IMR-90 (cell line): ENCODE data around the gene TUBA3C. TPM values are rescaled to one million over a fixed set of nuclear protein-coding genes. Genes with fewer than 3 reads are reported as not detected.

ENCODE experiments used
- ATAC-seq: fragments of 200-7000 bp; cut with Tn5 transposase; 2 replicates; pipeline ENCODE4 v1.9.1; 2020; ENCODE audit warnings: low read depth, mild to moderate bottlenecking, moderate library complexity
- BruUV-seq: library from RNA; stranded (reverse); fragments of 400-500 nt; replicated peaks from 2 replicates; lab custom pipeline; 2021; lab: Mats Ljungman, UMichigan
- CTCF ChIA-PET: fragments of 300-600 bp; formaldehyde crosslinking; extraction: SDS; loops from one replicate; lab custom pipeline; 2021; ENCODE audit warnings: antibody characterized with exemption; lab: Yijun Ruan, JAX
- POLR2A ChIA-PET: fragments of 300-600 bp; sonication (Branson Sonifier 250); formaldehyde crosslinking; loops from one replicate; lab custom pipeline; 2022; ENCODE audit warnings: antibody characterized with exemption; ENCODE audit not compliant: unreplicated experiment; lab: Charles Lee
- DNase-seq: peaks from one replicate; pipeline ENCODE4 v3.0.0; 2013
- H2AFZ ChIP-seq: replicated peaks from 2 replicates; pipeline ENCODE3; 2013; ENCODE audit warnings: low read length, mild to moderate bottlenecking; ENCODE audit not compliant: poor library complexity
- H2AK5ac ChIP-seq: 2 replicates; pipeline ENCODE4 v1.6.1; 2013; ENCODE audit warnings: low read depth, low read length, inconsistent platforms
- H2AK9ac ChIP-seq: replicated peaks from 2 replicates; pipeline ENCODE3; 2013; ENCODE audit warnings: mild to moderate bottlenecking, low read depth, low read length, moderate library complexity; ENCODE audit not compliant: poor library complexity
- H2BK120ac ChIP-seq: 2 replicates; pipeline ENCODE4 v1.6.1; 2013; ENCODE audit warnings: low read depth, low read length, inconsistent platforms
- H2BK15ac ChIP-seq: 3 replicates; pipeline ENCODE4 v1.6.1; 2013; ENCODE audit warnings: low read depth, low read length, inconsistent platforms
- H2BK20ac ChIP-seq: 2 replicates; pipeline ENCODE4 v1.6.1; 2013; ENCODE audit warnings: low read depth, mild to moderate bottlenecking, inconsistent platforms, low read length, moderate library complexity
- H2BK5ac ChIP-seq: 2 replicates; pipeline ENCODE4 v1.6.1; 2013; ENCODE audit warnings: mild to moderate bottlenecking, low read depth, low read length, inconsistent platforms; ENCODE audit not compliant: poor library complexity, severe bottlenecking
- H3K14ac ChIP-seq: replicated peaks from 2 replicates; pipeline ENCODE4 v1.6.1; 2013; ENCODE audit warnings: low read depth, low read length, inconsistent platforms
- H3K18ac ChIP-seq: 2 replicates; pipeline ENCODE4 v1.6.1; 2013; ENCODE audit warnings: low read depth, low read length, control low read depth
- H3K23ac ChIP-seq: 2 replicates; pipeline ENCODE4 v1.6.1; 2013; ENCODE audit warnings: low read depth, low read length, inconsistent platforms
- H3K27ac ChIP-seq: 2 replicates; pipeline ENCODE4 v1.5.1; 2013; ENCODE audit warnings: mild to moderate bottlenecking, control low read depth, low read length; ENCODE audit not compliant: insufficient read depth
- H3K27me3 ChIP-seq: 2 replicates; pipeline ENCODE4 v1.6.1; 2013; ENCODE audit warnings: low read length; ENCODE audit not compliant: control insufficient read depth, insufficient read depth
- H3K36me3 ChIP-seq: 2 replicates; pipeline ENCODE4 v1.6.1; 2013; ENCODE audit warnings: low read length, mixed read lengths; ENCODE audit not compliant: control insufficient read depth, insufficient read depth
- H3K4ac ChIP-seq: 2 replicates; pipeline ENCODE4 v1.6.1; 2013; ENCODE audit warnings: low read depth, low read length, inconsistent platforms
- H3K4me1 ChIP-seq: 2 replicates; pipeline ENCODE4 v1.6.1; 2013; ENCODE audit warnings: low read length, mixed read lengths; ENCODE audit not compliant: control insufficient read depth, insufficient read depth
- H3K4me2 ChIP-seq: 2 replicates; pipeline ENCODE4 v1.6.1; 2013; ENCODE audit warnings: low read depth, mild to moderate bottlenecking, control low read depth, low read length, moderate library complexity
- H3K4me3 ChIP-seq: 2 replicates; pipeline ENCODE4 v1.5.1; 2013; ENCODE audit warnings: low read depth, mild to moderate bottlenecking, control low read depth, low read length, moderate library complexity; ENCODE audit not compliant: insufficient read depth
- H3K56ac ChIP-seq: 2 replicates; pipeline ENCODE4 v1.6.1; 2013; ENCODE audit warnings: low read length, inconsistent platforms; ENCODE audit not compliant: insufficient read depth; ENCODE audit errors: extremely low read depth
- H3K79me1 ChIP-seq, 2 experiments: 2 replicates each; pipeline ENCODE4 v1.6.1; 2013; ENCODE audit warnings: low read length in 2 of 2, inconsistent platforms in 1 of 2, low read depth in 1 of 2
- H3K9ac ChIP-seq: 2 replicates; pipeline ENCODE4 v1.6.1; 2013; ENCODE audit warnings: low read depth, low read length, control low read depth
- H3K9me1 ChIP-seq: 2 replicates; pipeline ENCODE4 v1.6.1; 2013; ENCODE audit warnings: low read length, inconsistent platforms; ENCODE audit not compliant: insufficient read depth
- H3K9me3 ChIP-seq: 2 replicates; pipeline ENCODE4 v1.6.1; 2013; ENCODE audit warnings: low read length; ENCODE audit not compliant: control insufficient read depth, insufficient read depth
- H4K20me1 ChIP-seq: 2 replicates; pipeline ENCODE4 v1.6.1; 2013; ENCODE audit warnings: low read length, inconsistent platforms; ENCODE audit not compliant: insufficient read depth
- H4K5ac ChIP-seq: 2 replicates; pipeline ENCODE4 v1.6.1; 2013; ENCODE audit warnings: mild to moderate bottlenecking, low read depth, low read length, control low read depth
- H4K8ac ChIP-seq, 2 experiments: 2 replicates each; pipeline ENCODE4 v1.6.1; 2013; ENCODE audit warnings: low read depth in 2 of 2, low read length in 2 of 2, control low read depth in 1 of 2, inconsistent platforms in 1 of 2
- H4K91ac ChIP-seq: 2 replicates; pipeline ENCODE4 v1.6.1; 2013; ENCODE audit warnings: low read depth, low read length, inconsistent platforms; ENCODE audit not compliant: insufficient read depth
- BHLHE40 ChIP-seq: fragments of 150-350 bp; IDR thresholded peaks from 2 replicates; pipeline ENCODE4 v1.6.1; 2016; ENCODE audit warnings: mild to moderate bottlenecking, low read depth, low read length
- CEBPB ChIP-seq: IDR thresholded peaks from 2 replicates; pipeline ENCODE4 v1.6.1; 2012; ENCODE audit warnings: low read depth, low read length, improper control_type of control experiment
- CHD1 ChIP-seq: IDR thresholded peaks from 2 replicates; pipeline ENCODE4 v1.6.1; 2012; ENCODE audit warnings: low read depth, low read length, improper control_type of control experiment
- FOS ChIP-seq: fragments of 150-350 bp; IDR thresholded peaks from 2 replicates; pipeline ENCODE4 v1.6.1; 2016; ENCODE audit warnings: low read depth, low read length
- MAFK ChIP-seq: IDR thresholded peaks from 2 replicates; pipeline ENCODE4 v1.6.1; 2012; ENCODE audit warnings: low read depth, low read length, improper control_type of control experiment
- MAZ ChIP-seq: IDR thresholded peaks from 2 replicates; pipeline ENCODE4 v1.6.1; 2012; ENCODE audit warnings: low read depth, mild to moderate bottlenecking, low read length, improper control_type of control experiment, moderate library complexity, borderline replicate concordance
- MXI1 ChIP-seq: IDR thresholded peaks from 2 replicates; pipeline ENCODE4 v1.6.1; 2012; ENCODE audit warnings: low read depth, mild to moderate bottlenecking, low read length, moderate library complexity, borderline replicate concordance
- NFE2L2 ChIP-seq: fragments of 150-350 bp; IDR thresholded peaks from 2 replicates; pipeline ENCODE4 v1.6.1; 2016; ENCODE audit warnings: low read depth, mild to moderate bottlenecking, low read length
- POLR2A ChIP-seq: IDR thresholded peaks from 2 replicates; pipeline ENCODE4 v1.6.1; 2012; ENCODE audit warnings: mild to moderate bottlenecking, low read depth, low read length
- RAD21 ChIP-seq: IDR thresholded peaks from 2 replicates; pipeline ENCODE4 v1.6.1; 2012; ENCODE audit warnings: low read length, improper control_type of control experiment
- RCOR1 ChIP-seq: IDR thresholded peaks from 2 replicates; pipeline ENCODE4 v1.6.1; 2012; ENCODE audit warnings: mild to moderate bottlenecking, low read length, improper control_type of control experiment; ENCODE audit not compliant: insufficient replicate concordance
- RFX5 ChIP-seq: IDR thresholded peaks from 2 replicates; pipeline ENCODE4 v1.8.0; 2012; ENCODE audit warnings: low read depth, mild to moderate bottlenecking, low read length, moderate library complexity
- SMC3 ChIP-seq: fragments of 150-350 bp; IDR thresholded peaks from 2 replicates; pipeline ENCODE4 v1.6.1; 2016; ENCODE audit warnings: low read depth, mild to moderate bottlenecking, antibody characterized with exemption, low read length, moderate library complexity
- WGBS, 2 experiments: methylation state at CpG; one replicate each; pipeline versions ENCODE4 v1.1.5 to v1.1.7; 2013; ENCODE audit warnings: missing lambda C conversion rate in 2 of 2; ENCODE audit not compliant: insufficient read length in 1 of 2; ENCODE audit errors: extremely low coverage in 2 of 2; 5-methylcytosine and 5-hydroxymethylcytosine counted together
- dilution Hi-C: fragments of 300-500 bp; cut with HindIII; formaldehyde crosslinking; loops from one replicate; pipeline ENCODE4 v1.14.3; 2018; ENCODE audit warnings: low sequenced_read_pairs; ENCODE audit not compliant: unreplicated experiment
- in situ Hi-C: fragments of 300-500 bp; cut with MboI; formaldehyde crosslinking; loops from 3 replicates; pipeline ENCODE4 v1.14.3; 2019; ENCODE audit warnings: low sequenced_read_pairs, inconsistent platforms, mixed read lengths
- intact Hi-C: fragments of 100-400 bp; cut with micrococcal nuclease; formaldehyde crosslinking; loops from 2 replicates; pipeline ENCODE4 v1.10.0; 2022
- polyA plus RNA-seq, 3 experiments: library from polyadenylated mRNA; depleted of rRNA; stranded (reverse); fragments of >200 nt; gene quantifications; 2 replicates each; pipeline ENCODE4 v1.2.3, GENCODE V29; 2012; ENCODE audit warnings: low replicate concordance in 1 of 3
- total RNA-seq: library from RNA; depleted of rRNA; stranded (reverse); fragments of >200 nt; gene quantifications from 2 replicates; pipeline ENCODE4 v1.2.3, GENCODE V29; 2012
- TF ChIP-seq, protein P1 (sequence below): conservative IDR thresholded peaks from 2 replicates; pipeline ENCODE4 v1.5.1; 2012; ENCODE audit warnings: mild to moderate bottlenecking, low read depth, low read length, improper control_type of control experiment
- TF ChIP-seq, protein P2 (sequence below): fragments of 150-350 bp; IDR thresholded peaks from 2 replicates; pipeline ENCODE4 v1.6.1; 2016; ENCODE audit warnings: low read depth, mild to moderate bottlenecking, low read length, moderate library complexity, borderline replicate concordance
- TF ChIP-seq, protein P3 (sequence below): fragments of 150-350 bp; IDR thresholded peaks from 2 replicates; pipeline ENCODE4 v1.6.1; 2017; ENCODE audit warnings: mild to moderate bottlenecking, antibody characterized with exemption, low read length, low read depth

The TUBA3C gene
- total and polyA plus RNA-seq, 2 of the 4 experiments (the other 2 are of a cell fraction) = not detected

DNA sequence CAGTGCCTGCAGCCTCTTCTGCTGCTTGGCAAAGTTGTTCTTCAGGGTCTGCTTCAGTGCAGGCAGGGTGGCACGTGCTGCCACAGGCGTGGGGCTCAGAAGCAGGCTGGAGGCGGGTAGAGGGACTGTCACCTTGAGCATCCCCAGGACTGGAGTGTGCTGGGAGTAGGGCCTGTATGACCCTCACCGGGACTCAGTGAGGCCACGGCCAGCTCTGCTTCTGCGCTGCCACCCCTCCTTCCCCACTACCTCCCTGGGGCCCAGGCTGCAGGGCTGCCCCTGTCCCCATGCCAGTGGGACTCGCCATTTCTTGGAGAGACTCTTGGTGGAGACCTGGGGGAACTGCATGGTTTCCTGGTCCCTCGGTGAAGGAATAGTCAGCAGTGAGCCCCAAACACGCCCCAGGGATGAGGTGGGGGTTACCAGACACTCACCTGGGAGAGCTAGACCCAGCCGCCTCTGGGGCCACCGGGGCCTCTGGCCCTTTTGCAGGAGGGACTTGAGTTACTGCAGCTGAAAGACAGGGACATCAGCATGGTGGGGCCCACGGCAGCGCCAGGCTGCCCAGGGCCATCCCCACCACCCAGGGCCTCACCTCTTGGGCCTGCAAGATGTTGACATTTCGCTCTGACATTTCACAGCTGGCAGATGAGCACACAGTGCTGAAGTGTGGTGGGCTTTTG is 29.9 kb downstream of the TUBA3C start:
- in situ Hi-C loops = no loop called here
- H2BK5ac ChIP-seq = no peak overlapping the region
- H3K27me3 ChIP-seq = no peaks in the 10 kb centered on the region
- H3K79me1 ChIP-seq = no peaks in the 10 kb centered on the region
- H2AK9ac ChIP-seq = no peak overlapping the region
- WGBS, 2 experiments = 58% methylated on average over 4 of the region's 14 CpGs; no CpG with 5 or more reads in 1 of the 2 experiments
- H3K9me3 ChIP-seq = peaks cover 61% of the 10 kb centered on the region
- H3K27ac ChIP-seq = no peak overlapping the region
- H3K36me3 ChIP-seq = no peaks in the 10 kb centered on the region
- no peak overlapping the region for H2BK120ac ChIP-seq
- H3K4me1 ChIP-seq = no peaks in the 10 kb centered on the region
- H3K56ac ChIP-seq = no peak overlapping the region
- H3K18ac ChIP-seq = no peak overlapping the region
- no peak overlapping the region for H3K14ac ChIP-seq
- no peak overlapping the region for H4K5ac ChIP-seq
- H2AFZ ChIP-seq = no peak overlapping the region
- BruUV-seq = no TSS peak
- no peak overlapping the region for H3K23ac ChIP-seq
- no peaks in the 10 kb centered on the region for H4K20me1 ChIP-seq
- no peak overlapping the region for H2BK15ac ChIP-seq
- no peak overlapping the region for H4K8ac ChIP-seq
- no peak overlapping the region for H2AK5ac ChIP-seq
- no peak overlapping the region for H2BK20ac ChIP-seq
- H3K4me3 ChIP-seq = no peak overlapping the region
- H3K9me1 ChIP-seq = no peaks in the 10 kb centered on the region
- CTCF ChIA-PET = no interaction called here
- TF ChIP-seq CHD1 (no peak), MXI1 (no peak), RCOR1 (no peak), BHLHE40 (no peak), MAFK (no peak), SMC3 (no peak), NFE2L2 (no peak), FOS (no peak), RFX5 (no peak), RAD21 (no peak), CEBPB (no peak), POLR2A (no peak), MAZ (no peak)
- TF ChIP-seq, protein P1, sequence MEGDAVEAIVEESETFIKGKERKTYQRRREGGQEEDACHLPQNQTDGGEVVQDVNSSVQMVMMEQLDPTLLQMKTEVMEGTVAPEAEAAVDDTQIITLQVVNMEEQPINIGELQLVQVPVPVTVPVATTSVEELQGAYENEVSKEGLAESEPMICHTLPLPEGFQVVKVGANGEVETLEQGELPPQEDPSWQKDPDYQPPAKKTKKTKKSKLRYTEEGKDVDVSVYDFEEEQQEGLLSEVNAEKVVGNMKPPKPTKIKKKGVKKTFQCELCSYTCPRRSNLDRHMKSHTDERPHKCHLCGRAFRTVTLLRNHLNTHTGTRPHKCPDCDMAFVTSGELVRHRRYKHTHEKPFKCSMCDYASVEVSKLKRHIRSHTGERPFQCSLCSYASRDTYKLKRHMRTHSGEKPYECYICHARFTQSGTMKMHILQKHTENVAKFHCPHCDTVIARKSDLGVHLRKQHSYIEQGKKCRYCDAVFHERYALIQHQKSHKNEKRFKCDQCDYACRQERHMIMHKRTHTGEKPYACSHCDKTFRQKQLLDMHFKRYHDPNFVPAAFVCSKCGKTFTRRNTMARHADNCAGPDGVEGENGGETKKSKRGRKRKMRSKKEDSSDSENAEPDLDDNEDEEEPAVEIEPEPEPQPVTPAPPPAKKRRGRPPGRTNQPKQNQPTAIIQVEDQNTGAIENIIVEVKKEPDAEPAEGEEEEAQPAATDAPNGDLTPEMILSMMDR = no peak
- TF ChIP-seq, protein P2, sequence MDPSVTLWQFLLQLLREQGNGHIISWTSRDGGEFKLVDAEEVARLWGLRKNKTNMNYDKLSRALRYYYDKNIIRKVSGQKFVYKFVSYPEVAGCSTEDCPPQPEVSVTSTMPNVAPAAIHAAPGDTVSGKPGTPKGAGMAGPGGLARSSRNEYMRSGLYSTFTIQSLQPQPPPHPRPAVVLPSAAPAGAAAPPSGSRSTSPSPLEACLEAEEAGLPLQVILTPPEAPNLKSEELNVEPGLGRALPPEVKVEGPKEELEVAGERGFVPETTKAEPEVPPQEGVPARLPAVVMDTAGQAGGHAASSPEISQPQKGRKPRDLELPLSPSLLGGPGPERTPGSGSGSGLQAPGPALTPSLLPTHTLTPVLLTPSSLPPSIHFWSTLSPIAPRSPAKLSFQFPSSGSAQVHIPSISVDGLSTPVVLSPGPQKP = no peak
- TF ChIP-seq, protein P3, sequence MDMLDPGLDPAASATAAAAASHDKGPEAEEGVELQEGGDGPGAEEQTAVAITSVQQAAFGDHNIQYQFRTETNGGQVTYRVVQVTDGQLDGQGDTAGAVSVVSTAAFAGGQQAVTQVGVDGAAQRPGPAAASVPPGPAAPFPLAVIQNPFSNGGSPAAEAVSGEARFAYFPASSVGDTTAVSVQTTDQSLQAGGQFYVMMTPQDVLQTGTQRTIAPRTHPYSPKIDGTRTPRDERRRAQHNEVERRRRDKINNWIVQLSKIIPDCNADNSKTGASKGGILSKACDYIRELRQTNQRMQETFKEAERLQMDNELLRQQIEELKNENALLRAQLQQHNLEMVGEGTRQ = no peak
- DNase-seq = no peak
- POLR2A ChIA-PET = no interaction called here
- H3K4me2 ChIP-seq = no peak overlapping the region
- H3K4ac ChIP-seq = no peak overlapping the region
- dilution Hi-C loops = no loop called here
- no peak overlapping the region for H3K9ac ChIP-seq
- intact Hi-C loops = no loop called here
- ATAC-seq = no peak
- H4K91ac ChIP-seq = no peak overlapping the region
